Fibroblast of skin of left quadriceps (primary cell): ENCODE measurements around the gene OPA1.
A peak's percentile ranks its signal among the peaks of the same experiment; 100 is the strongest.

Source experiments
- DNase-seq, 2 experiments: peaks; one replicate each; pipeline ENCODE4 v3.0.0-alpha.2; 2013; ENCODE audit warnings: low read depth in 2 of 2

The OPA1 gene

GRCh38 chr3:193592841-193593667 is at the start of gene OPA1:
TSS of gene OPA1 (plus strand) at chr3:193593208. CDS start at chr3:193593378, 170 bp downstream.
- DNase-seq, result peak; percentile 98

GRCh38 chr3:193544289-193544688 is 48.7 kb upstream of the OPA1 start:
- no peak for DNase-seq

GRCh38 chr3:193545304-193545703 is 47.7 kb upstream of the OPA1 start:
- no peak for DNase-seq

- DNase-seq, result no peak
These were observed 46.9 kb upstream of the OPA1 start for GRCh38 chr3:193546129-193546528.

GRCh38 chr3:193548406-193548805 is 44.6 kb upstream of the OPA1 start:
- no peak for DNase-seq

- DNase-seq, result no peak
These were observed 40.1 kb upstream of the OPA1 start for GRCh38 chr3:193552923-193553322.

GRCh38 chr3:193553586-193553985 is 39.4 kb upstream of the OPA1 start:
- no peak for DNase-seq

GRCh38 chr3:193554811-193555210 is 38.2 kb upstream of the OPA1 start, which contains the start of gene ATP13A4:
TSS of gene ATP13A4 (minus strand) at chr3:193554895. CDS start at chr3:193554799, 96 bp downstream.
- no peak for DNase-seq

GRCh38 chr3:193556841-193557240 is 36.2 kb upstream of the OPA1 start:
- no peak for DNase-seq

- no peak for DNase-seq
These were observed 33.9 kb upstream of the OPA1 start for GRCh38 chr3:193559100-193559499.

GRCh38 chr3:193560091-193560490 is 32.9 kb upstream of the OPA1 start:
- DNase-seq, result no peak

- no peak for DNase-seq
These were observed 32.1 kb upstream of the OPA1 start for GRCh38 chr3:193560870-193561269.

GRCh38 chr3:193563426-193563825 is 29.6 kb upstream of the OPA1 start:
- no peak for DNase-seq

- no peak for DNase-seq
These were observed 29.0 kb upstream of the OPA1 start for GRCh38 chr3:193564012-193564411.

GRCh38 chr3:193569119-193569518 is 23.9 kb upstream of the OPA1 start:
- no peak for DNase-seq

GRCh38 chr3:193572426-193572908 is 20.5 kb upstream of the OPA1 start:
- DNase-seq, result peak; percentile 36 to 39

GRCh38 chr3:193573403-193574191 is 19.4 kb upstream of the OPA1 start:
- DNase-seq, result no peak

- DNase-seq, result no peak
These were observed 18.4 kb upstream of the OPA1 start for GRCh38 chr3:193574488-193575070.

- no peak for DNase-seq
These were observed 7.5 kb upstream of the OPA1 start for GRCh38 chr3:193585530-193585929.

- DNase-seq, result no peak
These were observed 6.5 kb upstream of the OPA1 start for GRCh38 chr3:193586526-193586925.

- DNase-seq, result no peak
These were observed 3.9 kb upstream of the OPA1 start for GRCh38 chr3:193589129-193589528.

- DNase-seq, result no peak
These were observed 3.4 kb upstream of the OPA1 start for GRCh38 chr3:193589616-193590015.
